SK-N-SH treated with all-trans-retinoic acid at 6 μM for 48 hours (cell line): ENCODE measurements around the gene LPGAT1.

ENCODE experiments used
- ATAC-seq: fragments of 200-7000 bp; cut with Tn5 transposase; 3 replicates; pipeline ENCODE4 v1.9.1; 2020; ENCODE audit warnings: mild to moderate bottlenecking, moderate library complexity
- ARNTL ChIP-seq: fragments of 450-650 bp; formaldehyde crosslinking; IDR thresholded peaks from 2 replicates; pipeline ENCODE4 v1.5.0; 2020; ENCODE audit warnings: low read depth, mild to moderate bottlenecking, moderate library complexity, borderline replicate concordance
- BACH2 ChIP-seq: fragments of 250-450 bp; sonication (Bioruptor Pico); IDR thresholded peaks from 2 replicates; pipeline ENCODE4 v1.9.0; 2021; ENCODE audit warnings: mild to moderate bottlenecking, borderline replicate concordance
- CSDC2 ChIP-seq: fragments of 250-450 bp; sonication (Bioruptor Pico); IDR thresholded peaks from 2 replicates; pipeline ENCODE4 v1.5.0; 2020; ENCODE audit warnings: mild to moderate bottlenecking, moderate library complexity
- GLIS3 ChIP-seq: fragments of 250-450 bp; sonication (Bioruptor Pico); IDR thresholded peaks from 2 replicates; pipeline ENCODE4 v1.5.0; 2020; ENCODE audit warnings: mild to moderate bottlenecking, moderate library complexity
- OSR1 ChIP-seq: fragments of 250-450 bp; sonication (Bioruptor Pico); IDR thresholded peaks from 2 replicates; pipeline ENCODE4 v1.8.0; 2022; ENCODE audit warnings: moderate library complexity, mild to moderate bottlenecking, inconsistent platforms
- POU6F1 ChIP-seq: fragments of 250-450 bp; sonication (Bioruptor Pico); IDR thresholded peaks from 2 replicates; pipeline ENCODE4 v1.8.0; 2021; ENCODE audit warnings: low read depth, mild to moderate bottlenecking, moderate library complexity, borderline replicate concordance
- RARB ChIP-seq: fragments of 250-450 bp; sonication (Bioruptor Pico); IDR thresholded peaks from 2 replicates; pipeline ENCODE4 v1.8.0; 2021; ENCODE audit warnings: mild to moderate bottlenecking, moderate library complexity
- TOX ChIP-seq: fragments of 250-450 bp; sonication (Bioruptor Pico); IDR thresholded peaks from 2 replicates; pipeline ENCODE4 v1.8.0; 2021; ENCODE audit warnings: mild to moderate bottlenecking, moderate library complexity, borderline replicate concordance
- TSHZ2 ChIP-seq: fragments of 250-450 bp; sonication (Bioruptor Pico); IDR thresholded peaks from 2 replicates; pipeline ENCODE4 v1.5.0; 2020; ENCODE audit warnings: mild to moderate bottlenecking, moderate library complexity
- ZC3H10 ChIP-seq: fragments of 250-450 bp; sonication (Bioruptor Pico); IDR thresholded peaks from 2 replicates; pipeline ENCODE4 v1.5.1; 2021; ENCODE audit warnings: mild to moderate bottlenecking, moderate library complexity
- ZFP3 ChIP-seq: fragments of 250-450 bp; sonication (Bioruptor Pico); IDR thresholded peaks from 2 replicates; pipeline ENCODE4 v1.5.0; 2020; ENCODE audit warnings: mild to moderate bottlenecking, moderate library complexity
- ZFP30 ChIP-seq: fragments of 450-650 bp; formaldehyde crosslinking; IDR thresholded peaks from 2 replicates; pipeline ENCODE4 v1.5.0; 2022; ENCODE audit warnings: mild to moderate bottlenecking, moderate library complexity
- ZNF565 ChIP-seq: fragments of 450-650 bp; formaldehyde crosslinking; conservative IDR thresholded peaks from 2 replicates; pipeline ENCODE4 v1.5.0; 2020; ENCODE audit warnings: low read depth, mild to moderate bottlenecking, moderate library complexity
- ZNF70 ChIP-seq: fragments of 450-650 bp; formaldehyde crosslinking; IDR thresholded peaks from 2 replicates; pipeline ENCODE4 v1.5.0; 2020; ENCODE audit warnings: mild to moderate bottlenecking, moderate library complexity
- ZNF8 ChIP-seq: fragments of 450-650 bp; formaldehyde crosslinking; IDR thresholded peaks from 2 replicates; pipeline ENCODE4 v1.5.0; 2020; ENCODE audit warnings: mild to moderate bottlenecking, moderate library complexity
- TF ChIP-seq, protein P1 (sequence below): fragments of 250-450 bp; sonication (Bioruptor Pico); IDR thresholded peaks from 2 replicates; pipeline ENCODE4 v1.5.1; 2021; ENCODE audit warnings: mild to moderate bottlenecking, moderate library complexity
- TF ChIP-seq, protein P2 (sequence below): fragments of 250-450 bp; sonication (Bioruptor Pico); IDR thresholded peaks from 2 replicates; pipeline ENCODE4 v1.8.0; 2020; ENCODE audit warnings: mild to moderate bottlenecking, moderate library complexity, borderline replicate concordance

The LPGAT1 gene

DNA sequence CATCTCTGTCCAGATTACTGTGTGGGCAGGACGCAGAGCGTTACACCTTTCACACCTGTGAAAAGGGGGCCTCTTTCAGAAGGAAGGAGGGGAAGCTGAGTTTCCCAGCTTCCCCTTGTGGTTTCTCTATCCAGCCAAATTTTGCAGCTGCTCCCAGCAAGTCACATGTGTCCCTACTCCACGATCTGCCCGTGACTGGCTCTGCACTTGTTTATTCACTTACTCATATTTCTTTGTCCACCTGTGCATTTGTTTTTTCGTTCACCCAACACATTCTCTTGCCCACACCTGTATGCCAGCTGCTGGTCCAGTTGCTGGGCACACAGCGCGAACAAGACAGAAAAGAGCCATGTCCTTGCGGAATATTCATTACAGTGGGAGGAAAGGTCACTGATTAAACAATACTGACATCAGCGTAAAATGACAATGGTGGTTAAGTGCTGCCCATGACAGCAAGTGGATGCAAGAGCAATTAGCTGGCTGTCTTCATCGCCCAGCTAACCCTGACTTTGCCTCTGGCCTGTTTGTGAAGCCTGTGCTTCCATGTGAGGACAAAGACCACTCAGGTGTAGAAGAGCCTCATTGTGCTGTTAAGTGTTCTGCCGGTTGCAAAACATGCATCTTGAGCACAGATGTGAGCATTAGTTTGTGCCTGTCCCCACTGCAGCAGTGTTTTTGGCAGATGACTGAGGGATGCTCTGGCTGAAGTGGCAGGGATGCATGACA, 126.6 kb downstream of the LPGAT1 start:
- TF ChIP-seq ZC3H10 (CRISPR knock-in tag) (no peak), RARB (CRISPR knock-in tag) (no peak), OSR1 (CRISPR knock-in tag) (no peak), ZNF565 (CRISPR knock-in tag) (no peak), CSDC2 (no peak), ZFP3 (CRISPR knock-in tag) (no peak), BACH2 (CRISPR knock-in tag) (no peak), TOX (no peak), ZNF70 (CRISPR knock-in tag) (no peak), ZNF8 (no peak)
- TF ChIP-seq, protein P1, sequence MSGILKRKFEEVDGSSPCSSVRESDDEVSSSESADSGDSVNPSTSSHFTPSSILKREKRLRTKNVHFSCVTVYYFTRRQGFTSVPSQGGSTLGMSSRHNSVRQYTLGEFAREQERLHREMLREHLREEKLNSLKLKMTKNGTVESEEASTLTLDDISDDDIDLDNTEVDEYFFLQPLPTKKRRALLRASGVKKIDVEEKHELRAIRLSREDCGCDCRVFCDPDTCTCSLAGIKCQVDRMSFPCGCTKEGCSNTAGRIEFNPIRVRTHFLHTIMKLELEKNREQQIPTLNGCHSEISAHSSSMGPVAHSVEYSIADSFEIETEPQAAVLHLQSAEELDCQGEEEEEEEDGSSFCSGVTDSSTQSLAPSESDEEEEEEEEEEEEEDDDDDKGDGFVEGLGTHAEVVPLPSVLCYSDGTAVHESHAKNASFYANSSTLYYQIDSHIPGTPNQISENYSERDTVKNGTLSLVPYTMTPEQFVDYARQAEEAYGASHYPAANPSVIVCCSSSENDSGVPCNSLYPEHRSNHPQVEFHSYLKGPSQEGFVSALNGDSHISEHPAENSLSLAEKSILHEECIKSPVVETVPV (CRISPR knock-in tag) = no peak
- TF ChIP-seq, protein P2, sequence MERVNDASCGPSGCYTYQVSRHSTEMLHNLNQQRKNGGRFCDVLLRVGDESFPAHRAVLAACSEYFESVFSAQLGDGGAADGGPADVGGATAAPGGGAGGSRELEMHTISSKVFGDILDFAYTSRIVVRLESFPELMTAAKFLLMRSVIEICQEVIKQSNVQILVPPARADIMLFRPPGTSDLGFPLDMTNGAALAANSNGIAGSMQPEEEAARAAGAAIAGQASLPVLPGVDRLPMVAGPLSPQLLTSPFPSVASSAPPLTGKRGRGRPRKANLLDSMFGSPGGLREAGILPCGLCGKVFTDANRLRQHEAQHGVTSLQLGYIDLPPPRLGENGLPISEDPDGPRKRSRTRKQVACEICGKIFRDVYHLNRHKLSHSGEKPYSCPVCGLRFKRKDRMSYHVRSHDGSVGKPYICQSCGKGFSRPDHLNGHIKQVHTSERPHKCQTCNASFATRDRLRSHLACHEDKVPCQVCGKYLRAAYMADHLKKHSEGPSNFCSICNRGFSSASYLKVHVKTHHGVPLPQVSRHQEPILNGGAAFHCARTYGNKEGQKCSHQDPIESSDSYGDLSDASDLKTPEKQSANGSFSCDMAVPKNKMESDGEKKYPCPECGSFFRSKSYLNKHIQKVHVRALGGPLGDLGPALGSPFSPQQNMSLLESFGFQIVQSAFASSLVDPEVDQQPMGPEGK (CRISPR knock-in tag) = no peak
- no peak for ATAC-seq

DNA sequence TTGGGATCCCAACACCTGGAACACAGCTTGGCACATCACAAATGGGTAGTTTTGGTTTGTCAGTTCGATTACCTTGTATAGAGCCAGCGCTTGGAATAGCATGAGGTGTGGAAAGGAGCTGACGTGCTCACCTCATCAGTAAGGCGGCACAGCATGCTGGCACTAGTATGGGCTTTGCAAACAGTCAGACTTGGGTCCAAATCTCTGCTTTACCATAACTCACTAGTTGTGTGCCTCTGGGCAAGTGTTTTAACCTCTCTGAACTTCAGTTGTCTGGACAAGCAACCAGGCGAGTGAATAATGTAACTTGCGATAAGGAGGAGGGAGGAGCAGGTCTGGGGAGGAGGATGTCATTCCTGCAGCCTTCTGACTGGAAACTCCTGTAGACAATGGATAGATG, 128.8 kb downstream of the LPGAT1 start:
- TF ChIP-seq TSHZ2 (CRISPR knock-in tag) = no peak
- TF ChIP-seq OSR1 (CRISPR knock-in tag) = no peak
- no peak for TF ChIP-seq ZNF8
- TF ChIP-seq ZNF565 (CRISPR knock-in tag) = no peak
- TF ChIP-seq, protein P2 (CRISPR knock-in tag) = no peak
- TF ChIP-seq ARNTL (CRISPR knock-in tag) = no peak
- no peak for TF ChIP-seq BACH2 (CRISPR knock-in tag)
- no peak for TF ChIP-seq ZFP30
- TF ChIP-seq ZNF70 (CRISPR knock-in tag) = no peak
- TF ChIP-seq GLIS3 = no peak
- TF ChIP-seq POU6F1 (CRISPR knock-in tag) = no peak
- ATAC-seq = no peak

GRCh38 chr1:211699059-211699458, 131.5 kb downstream of the LPGAT1 start:
- peak; percentile 6 for ATAC-seq
- TF ChIP-seq, protein P2 (CRISPR knock-in tag) = no peak
- no peak for TF ChIP-seq RARB (CRISPR knock-in tag)
- TF ChIP-seq, protein P1 (CRISPR knock-in tag) = no peak
- no peak for TF ChIP-seq ZFP3 (CRISPR knock-in tag)
- TF ChIP-seq, all 23 proteins: peak for 0
